ENCODE results near the gene RBPJ.

The RBPJ gene

GRCh38 chr4:26337612-26338011 lies 16.8 kb downstream of the RBPJ start:
- FAIRE-seq, result no peak
- DNase-seq (ENCODE audit: insufficient read length, low spot score), result no peak
- no peak for TF ChIP-seq CTCF (IDR thresholded peaks at IDR 0.05; ENCODE audit: insufficient read depth, missing control alignments)

GRCh38 chr4:26342328-26343037 lies 21.7 kb downstream of the RBPJ start:
- TF ChIP-seq CTCF (IDR thresholded peaks at IDR 0.05; ENCODE audit: insufficient read depth, missing control alignments), result no peak
- DNase-seq (ENCODE audit: insufficient read length, low spot score) (no peak), FAIRE-seq (no peak)

GRCh38 chr4:26343038-26343398 lies 22.2 kb downstream of the RBPJ start:
- FAIRE-seq, result no peak
- TF ChIP-seq CTCF (IDR thresholded peaks at IDR 0.05; ENCODE audit: insufficient read depth, missing control alignments), result no peak
- no peak for DNase-seq (ENCODE audit: insufficient read length, low spot score)

- DNase-seq (ENCODE audit: insufficient read length, low spot score) (no peak), FAIRE-seq (no peak)
- TF ChIP-seq CTCF (IDR thresholded peaks at IDR 0.05; ENCODE audit: insufficient read depth, missing control alignments), result no peak
Measured at GRCh38 chr4:26344901-26345564, 24.2 kb downstream of the RBPJ start.

- FAIRE-seq (no peak), DNase-seq (ENCODE audit: insufficient read length, low spot score) (no peak)
- TF ChIP-seq CTCF (IDR thresholded peaks at IDR 0.05; ENCODE audit: insufficient read depth, missing control alignments), result no peak
Measured at GRCh38 chr4:26345565-26345938, 24.7 kb downstream of the RBPJ start.

- no peak for TF ChIP-seq CTCF (IDR thresholded peaks at IDR 0.05; ENCODE audit: insufficient read depth, missing control alignments)
- no peak for FAIRE-seq
- DNase-seq (ENCODE audit: insufficient read length, low spot score), result no peak
Measured at GRCh38 chr4:26346203-26346620, 25.4 kb downstream of the RBPJ start.

- DNase-seq (ENCODE audit: insufficient read length, low spot score), result no peak
- TF ChIP-seq CTCF (IDR thresholded peaks at IDR 0.05; ENCODE audit: insufficient read depth, missing control alignments), result no peak
- no peak for FAIRE-seq
Measured at GRCh38 chr4:26349496-26349895, 28.7 kb downstream of the RBPJ start.

Measured in D721Med (cell line).